Neural cell (in vitro differentiated cells): ENCODE results near the gene ADGRL1.
A peak's percentile ranks its signal among the peaks of the same experiment; 100 is the strongest.

ENCODE experiments used
- CTCF ChIP-seq: fragments of 450-650 bp; IDR thresholded peaks from 2 replicates; pipeline ENCODE4 v1.5.1; 2014; ENCODE audit warnings: antibody characterized with exemption, mild to moderate bottlenecking, moderate library complexity; ENCODE audit not compliant: poor library complexity, severe bottlenecking
- EP300 ChIP-seq: fragments of 450-650 bp; conservative IDR thresholded peaks from 2 replicates; pipeline ENCODE4 v1.6.1; 2014; ENCODE audit warnings: antibody characterized with exemption, mild to moderate bottlenecking, moderate library complexity; ENCODE audit not compliant: poor library complexity, severe bottlenecking
- EZH2 ChIP-seq: fragments of 200-600, 300-800 bp; shearing (Covaris generic), sonication (generic); IDR thresholded peaks from 2 replicates; pipeline ENCODE4 v1.6.1; 2014; ENCODE audit warnings: antibody characterized with exemption, low read length, borderline replicate concordance, mild to moderate bottlenecking; ENCODE audit not compliant: insufficient read depth, poor library complexity, severe bottlenecking
- MXI1 ChIP-seq: fragments of 450-650 bp; conservative IDR thresholded peaks from 2 replicates; pipeline ENCODE4 v1.6.1; 2014; ENCODE audit warnings: antibody characterized with exemption, mild to moderate bottlenecking; ENCODE audit not compliant: poor library complexity, severe bottlenecking
- POLR2AphosphoS5 ChIP-seq: IDR thresholded peaks from 2 replicates; pipeline ENCODE4 v1.6.1; 2012
- RAD21 ChIP-seq: fragments of 450-650 bp; conservative IDR thresholded peaks from 2 replicates; pipeline ENCODE4 v1.6.1; 2014; ENCODE audit warnings: antibody characterized with exemption, mild to moderate bottlenecking, moderate library complexity
- REST ChIP-seq: IDR thresholded peaks from 2 replicates; pipeline ENCODE4 v1.6.1; 2012; ENCODE audit warnings: borderline replicate concordance
- TAF1 ChIP-seq: IDR thresholded peaks from 2 replicates; pipeline ENCODE4 v1.6.1; 2012; ENCODE audit warnings: low read depth

DNA sequence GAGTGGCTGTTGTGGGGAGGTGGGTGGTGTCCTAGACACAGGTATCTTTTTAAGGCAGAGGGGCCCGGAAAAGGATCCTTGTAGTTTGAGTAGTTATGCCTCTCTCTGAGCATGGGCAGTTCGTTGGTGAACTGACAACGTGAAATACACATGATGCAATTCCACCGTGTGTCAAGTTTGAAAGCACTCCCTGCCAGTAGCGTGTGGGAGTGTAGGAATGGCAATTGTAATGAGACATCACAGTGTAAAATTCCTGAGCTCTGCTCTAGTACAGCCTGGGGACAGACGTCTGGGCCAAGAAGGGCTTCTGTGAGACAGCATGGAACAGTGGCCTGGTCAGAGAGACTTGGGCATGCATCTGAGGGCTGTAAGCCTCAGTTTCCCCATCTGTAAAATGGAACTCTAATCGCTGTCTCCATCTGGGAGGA, 59.2 kb downstream of the ADGRL1 start:
- TF ChIP-seq EP300: no peak
- TF ChIP-seq CTCF: no peak
- no peak for TF ChIP-seq EZH2
- no peak for TF ChIP-seq RAD21
- TF ChIP-seq TAF1: no peak
- TF ChIP-seq POLR2AphosphoS5: peak; percentile 18
- no peak for TF ChIP-seq REST
- no peak for TF ChIP-seq MXI1
